GM19467 (cell line): ENCODE data around the gene OSCP1.

Experiments
- ATAC-seq: cut with Tn5 transposase; IDR thresholded peaks from one replicate; pipeline ENCODE4 v1.9.1; 2021; ENCODE audit warnings: mild to moderate bottlenecking, moderate library complexity; ENCODE audit not compliant: unreplicated experiment

Gene OSCP1

DNA sequence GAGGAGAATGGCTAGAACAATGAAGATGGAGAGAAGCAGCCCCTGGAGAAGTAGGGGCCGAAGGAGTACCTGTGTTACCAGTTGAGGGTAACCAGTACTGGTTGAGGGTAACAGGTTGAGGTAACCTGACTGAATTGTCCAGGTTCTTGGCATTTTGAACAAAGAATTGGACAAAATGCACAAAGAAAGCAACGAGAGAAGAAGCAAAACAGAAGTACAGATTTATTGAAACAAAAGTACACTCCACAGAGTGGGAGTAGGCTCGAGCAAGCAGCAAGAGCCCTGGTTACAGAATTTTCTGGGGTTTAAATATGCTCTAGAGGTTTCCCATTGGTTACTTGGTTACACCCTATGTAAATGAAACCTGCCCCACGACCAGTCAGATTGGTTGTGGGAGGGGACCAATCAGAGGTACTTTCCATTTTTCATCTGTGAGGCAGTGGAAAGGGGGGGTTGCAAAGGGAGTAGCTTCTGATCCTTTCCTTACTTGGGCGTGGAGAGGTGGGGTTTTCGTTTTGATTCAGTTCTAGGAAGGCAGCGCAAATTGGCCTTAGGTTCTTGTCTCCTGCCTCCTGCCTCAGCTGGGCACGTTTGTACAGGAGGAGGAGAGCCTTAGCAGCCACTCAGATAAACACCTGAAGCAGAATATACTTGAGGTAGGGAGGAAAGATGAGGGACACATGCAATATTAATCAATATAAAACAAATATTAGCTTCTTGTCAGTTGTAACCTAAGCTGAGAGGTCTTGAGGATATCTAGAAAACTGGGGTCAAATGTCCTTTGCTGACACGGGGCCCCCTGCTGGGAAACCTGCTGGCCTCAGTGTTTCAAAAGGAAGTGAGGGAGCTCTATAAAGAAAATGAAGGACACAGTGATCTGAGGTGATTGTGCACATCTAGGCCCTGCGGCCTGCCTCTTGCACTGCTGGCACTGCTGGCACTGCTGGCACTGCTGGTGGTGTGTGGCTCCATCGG, 38.3 kb downstream of the OSCP1 start:
- no peak for ATAC-seq

- no peak for ATAC-seq
These were observed 41.8 kb downstream of the OSCP1 start for GRCh38 chr1:36408479-36408878.

GRCh38 chr1:36406440-36406839, 43.8 kb downstream of the OSCP1 start:
- ATAC-seq, result no peak

DNA sequence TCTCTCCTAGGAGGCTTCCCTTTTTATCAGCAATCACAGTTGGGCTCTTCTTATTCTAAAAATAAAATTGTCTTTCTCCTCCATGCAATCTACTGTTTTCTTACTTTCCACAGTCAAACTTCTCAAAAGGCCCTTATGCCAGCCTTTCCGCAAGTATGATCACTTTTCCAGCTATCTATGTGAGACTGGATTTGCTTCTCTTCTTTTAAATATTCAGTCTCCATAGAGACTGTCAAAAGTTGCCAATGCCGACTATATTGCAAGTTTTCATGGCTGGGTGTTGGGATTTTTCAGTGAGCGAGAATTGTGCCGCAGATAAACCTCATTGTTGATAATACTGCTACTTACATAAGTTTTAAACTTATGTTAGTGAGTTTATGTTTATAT, 47.8 kb downstream of the OSCP1 start:
- no peak for ATAC-seq

DNA sequence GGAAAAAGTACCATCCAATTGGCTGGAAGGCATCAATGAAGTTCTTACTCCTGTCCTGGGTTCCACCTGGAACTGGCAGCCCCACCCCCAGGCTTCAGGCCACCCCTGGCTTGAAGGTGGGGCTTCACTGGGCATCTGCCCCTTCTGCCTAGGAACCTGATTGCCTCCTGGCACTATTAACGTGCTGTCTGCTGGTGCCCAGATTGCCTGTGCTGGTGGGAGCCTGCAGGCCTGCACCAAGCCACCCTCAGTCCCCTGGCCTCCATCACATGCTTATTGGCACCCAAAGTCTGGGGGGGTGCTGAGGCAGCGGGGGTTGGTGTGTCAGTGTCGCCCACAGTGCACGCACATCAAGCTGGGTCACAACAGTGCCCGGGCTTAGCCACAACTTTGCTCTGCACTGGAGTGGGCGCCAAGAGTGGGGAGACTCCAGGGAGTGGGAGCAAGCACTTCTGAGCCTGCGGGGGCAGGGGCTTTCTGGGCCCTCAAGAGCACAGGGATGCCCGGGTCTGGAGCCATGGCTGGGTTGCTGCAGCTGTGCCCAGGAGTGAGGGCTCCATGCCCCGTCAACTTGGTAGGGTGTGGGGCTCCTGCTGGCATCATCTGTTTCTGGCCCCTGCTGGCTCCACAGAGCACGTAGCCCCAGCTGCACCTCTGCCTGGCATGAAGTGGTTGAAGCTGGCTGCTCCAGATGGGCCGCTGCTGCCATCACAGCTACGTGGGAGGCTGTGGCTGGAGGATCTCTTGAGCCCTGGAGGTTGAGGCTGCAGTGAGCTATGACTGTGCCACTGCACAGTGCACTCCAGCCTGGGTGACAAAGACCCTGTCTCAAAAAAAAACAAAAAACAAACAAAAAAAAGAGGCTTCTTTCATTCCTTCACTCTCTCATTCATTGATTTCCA, 48.4 kb downstream of the OSCP1 start:
- no peak for ATAC-seq

DNA sequence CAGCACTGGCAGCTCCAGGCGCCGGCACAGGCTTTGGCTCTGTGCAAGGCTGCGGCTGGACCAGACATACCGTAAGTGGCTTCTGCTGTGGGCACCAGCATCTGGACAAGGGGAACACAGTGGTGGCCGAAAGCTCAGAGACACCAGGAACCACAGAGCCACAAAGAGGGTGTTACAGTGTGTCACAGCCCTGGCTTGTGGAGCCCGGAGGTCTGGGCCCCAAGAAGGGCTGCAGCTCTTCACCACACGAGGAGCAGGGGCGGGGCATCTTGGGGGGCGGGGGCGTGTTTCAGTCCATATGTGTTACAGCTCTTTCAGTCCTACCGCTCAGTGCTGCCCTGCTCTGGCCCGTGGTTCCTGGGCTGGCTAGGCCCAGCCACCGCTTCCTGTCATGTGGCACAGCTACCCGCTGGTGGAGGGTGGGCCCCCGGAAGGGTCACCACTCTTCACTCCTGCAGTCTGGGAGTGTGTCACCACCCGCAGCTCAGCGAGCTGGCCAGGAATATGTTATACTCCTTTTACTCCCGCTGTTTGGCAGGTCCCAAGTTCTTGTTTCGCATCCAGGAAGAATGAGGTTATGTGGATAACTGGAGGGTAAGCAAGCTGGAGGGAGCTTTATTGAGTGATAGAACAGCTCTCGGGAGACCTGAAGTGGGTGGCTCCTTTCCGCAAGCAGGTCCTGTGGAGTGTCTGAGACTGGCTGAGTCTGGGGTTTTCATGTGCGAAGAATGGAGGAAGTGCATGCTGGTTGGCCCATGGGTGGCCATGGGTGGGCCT, 49.2 kb downstream of the OSCP1 start:
- ATAC-seq, result no peak

GRCh38 chr1:36400514-36400824, 49.8 kb downstream of the OSCP1 start:
- no peak for ATAC-seq

- ATAC-seq, result no peak
These were observed 51.8 kb downstream of the OSCP1 start for GRCh38 chr1:36398370-36398977.

DNA sequence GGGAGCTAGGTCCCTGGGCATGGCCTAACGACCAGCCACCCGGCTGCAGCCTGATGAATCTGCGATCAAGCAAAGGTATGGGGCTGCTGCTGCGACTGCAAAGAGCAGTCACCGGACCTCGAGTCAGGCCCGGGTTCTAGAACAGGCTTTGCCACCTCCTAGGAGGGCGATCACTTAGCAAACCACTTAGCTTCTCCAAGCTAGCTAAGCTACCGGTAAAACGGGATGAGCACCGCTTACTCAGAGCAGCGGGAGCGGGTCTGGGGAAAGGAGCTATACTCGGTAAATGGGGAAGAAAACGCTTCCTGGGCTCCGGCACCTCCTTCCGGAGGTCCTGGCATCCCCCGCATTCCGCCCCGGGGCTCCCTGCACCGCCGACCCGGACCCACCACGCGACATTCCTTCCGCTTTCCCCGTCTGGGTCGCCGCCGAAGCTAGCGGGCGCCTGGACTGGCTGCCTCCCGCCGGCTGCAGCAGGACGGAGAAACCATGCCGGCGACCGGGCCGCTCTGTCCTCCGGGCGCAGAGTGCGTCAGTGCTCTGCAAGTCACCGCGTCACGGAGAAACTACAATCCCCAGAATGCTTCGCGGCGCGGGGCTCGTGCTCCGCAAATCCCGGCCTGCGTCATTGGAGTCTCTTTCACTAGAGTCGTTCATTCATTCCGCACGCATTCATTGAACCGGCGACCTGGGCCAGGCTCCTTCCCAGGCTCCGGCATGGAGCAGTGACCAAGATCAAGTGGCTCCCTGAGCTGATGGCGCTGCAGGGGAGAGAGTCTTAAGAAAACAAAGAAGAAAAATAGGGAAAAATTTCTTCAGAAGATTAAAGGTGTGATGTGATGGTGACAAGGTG, 52.6 kb downstream of the OSCP1 start, which contains the start of gene LSM10:
LSM10 (minus strand) TSS at position 531 of the 853 bp plus-strand sequence. CDS start 3,779 bp downstream, outside the sequence.
- peak; percentile 78 for ATAC-seq

DNA sequence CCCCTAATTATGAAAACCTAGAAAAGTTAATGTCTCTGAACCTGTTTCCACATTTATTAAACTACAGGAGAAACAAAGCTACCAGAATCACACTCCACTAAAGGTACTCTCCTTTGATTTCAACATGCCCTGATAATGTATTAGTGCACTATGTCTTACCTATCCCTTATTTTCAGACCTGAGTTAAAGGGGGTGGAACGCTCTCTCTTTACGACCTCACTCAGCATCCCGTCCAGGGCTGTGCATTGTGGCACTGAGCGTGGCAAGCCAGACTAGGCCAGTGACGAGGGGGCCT, 53.2 kb downstream of the OSCP1 start:
- ATAC-seq, result no peak

DNA sequence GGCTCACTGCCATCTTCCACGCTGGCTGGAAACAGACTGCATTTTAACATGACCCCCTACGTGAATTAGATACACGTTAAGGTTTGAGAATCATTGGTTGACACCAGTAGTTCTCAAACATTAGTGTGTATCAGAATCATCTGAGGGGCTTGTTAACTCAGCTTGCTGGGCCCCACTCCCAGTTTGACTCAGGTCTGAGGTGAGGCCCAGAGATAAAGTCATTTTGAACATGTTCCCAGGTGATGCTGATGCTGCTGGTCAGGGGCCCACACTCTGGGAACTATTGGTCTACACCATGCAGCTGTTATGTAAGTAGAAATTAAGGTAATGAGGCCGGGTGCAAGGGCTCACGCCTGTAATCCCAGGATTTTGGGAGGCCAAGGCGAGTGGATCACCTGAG, 53.9 kb downstream of the OSCP1 start:
- no peak for ATAC-seq

- no peak for ATAC-seq
These were observed 56.6 kb downstream of the OSCP1 start for GRCh38 chr1:36393686-36394085.

- ATAC-seq, result no peak
These were observed 57.4 kb downstream of the OSCP1 start for GRCh38 chr1:36392836-36393235.

DNA sequence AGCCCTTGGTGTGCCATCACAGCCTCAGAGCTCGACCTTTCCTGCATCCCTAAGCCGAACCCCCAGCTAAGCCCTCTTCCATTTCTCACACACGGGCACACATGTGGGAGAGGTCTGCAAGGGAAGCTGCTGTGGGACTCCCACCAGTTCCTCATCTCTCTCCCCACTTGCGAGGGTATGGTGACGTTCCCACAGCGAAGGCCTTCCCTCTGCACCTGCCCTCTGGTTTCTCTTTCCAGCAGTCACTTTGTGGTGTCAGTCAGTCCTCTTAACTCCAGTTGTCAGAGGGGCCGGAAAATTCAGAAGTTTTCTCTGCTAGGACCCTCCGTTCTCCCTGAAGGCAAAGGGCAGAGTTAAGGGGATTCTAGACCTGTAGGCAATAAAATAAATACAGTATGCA, 59.0 kb downstream of the OSCP1 start:
- no peak for ATAC-seq

DNA sequence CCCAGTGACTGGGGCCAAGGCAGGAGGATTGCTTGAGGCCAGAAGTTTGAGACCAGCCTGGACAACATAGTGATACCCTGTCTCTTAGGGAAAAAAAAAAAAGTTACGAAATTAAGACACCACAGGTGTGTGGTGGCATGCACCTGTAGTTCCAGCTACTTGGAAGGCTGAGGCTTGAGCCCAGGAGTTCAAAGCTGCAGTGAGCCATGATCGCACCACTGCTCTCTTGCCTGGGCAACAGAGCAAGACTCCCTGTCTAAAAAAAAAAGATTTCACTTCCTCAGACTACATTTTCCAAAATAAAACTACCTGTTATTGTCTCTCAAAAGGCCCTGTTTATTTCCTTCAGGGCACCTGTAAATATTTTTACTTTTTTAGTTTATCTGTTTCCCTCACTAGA, 59.8 kb downstream of the OSCP1 start:
- ATAC-seq, result no peak

- ATAC-seq, result no peak
These were observed 60.3 kb downstream of the OSCP1 start for GRCh38 chr1:36389999-36390398.

DNA sequence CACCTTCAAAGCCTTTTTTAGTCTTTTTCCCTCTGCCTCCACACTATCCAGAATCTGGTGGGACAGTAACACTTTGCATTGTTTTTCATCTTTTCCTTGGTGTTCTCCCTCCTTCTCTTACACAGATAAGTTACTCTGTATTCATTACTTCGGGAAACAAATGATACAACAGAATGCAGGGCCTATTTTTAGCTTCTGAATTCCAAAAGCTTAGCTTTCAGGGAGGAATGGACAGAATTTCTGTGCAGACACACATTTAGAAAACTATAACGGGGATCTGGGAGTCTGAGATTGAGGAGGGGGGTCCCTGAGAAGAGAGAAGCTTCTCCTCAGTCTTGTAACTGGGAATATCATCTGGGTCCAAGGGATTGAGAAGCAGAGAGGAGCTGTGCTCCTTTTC, 61.0 kb downstream of the OSCP1 start:
- no peak for ATAC-seq

- ATAC-seq, result no peak
These were observed 62.9 kb downstream of the OSCP1 start for GRCh38 chr1:36387141-36387949.
